Karpas-422 (cell line): ENCODE results near the gene FNDC1. TPM values are rescaled to one million over a fixed set of nuclear protein-coding genes. Genes with fewer than 3 reads are reported as not detected.
A peak's percentile ranks its signal among the peaks of the same experiment; 100 is the strongest.

ENCODE experiments used
- DNase-seq: peaks from one replicate; pipeline ENCODE4 v3.0.0-alpha.2; 2015
- H2AFZ ChIP-seq: fragments of 200-600 bp; sonication (generic); 2 replicates; pipeline ENCODE4 v1.6.1; 2014; ENCODE audit warnings: antibody characterized with exemption, low read length, mixed read lengths
- H3K27ac ChIP-seq: fragments of 200-600 bp; sonication (generic); 2 replicates; pipeline ENCODE4 v1.5.1; 2014; ENCODE audit warnings: mild to moderate bottlenecking, low read length, moderate library complexity
- H3K27me3 ChIP-seq: fragments of 200-600 bp; sonication (generic); 2 replicates; pipeline ENCODE4 v1.6.1; 2014; ENCODE audit warnings: low read length, mixed read lengths
- H3K36me3 ChIP-seq: fragments of 200-600 bp; sonication (generic); 2 replicates; pipeline ENCODE4 v1.6.1; 2014; ENCODE audit warnings: low read length, mixed read lengths; ENCODE audit not compliant: insufficient read depth
- H3K4me1 ChIP-seq: fragments of 200-600 bp; sonication (generic); 2 replicates; pipeline ENCODE4 v1.6.1; 2014; ENCODE audit warnings: mild to moderate bottlenecking, low read length, mixed read lengths
- H3K4me2 ChIP-seq: fragments of 200-600 bp; sonication (generic); 2 replicates; pipeline ENCODE4 v1.6.1; 2014; ENCODE audit warnings: low read length, low read depth, mild to moderate bottlenecking; ENCODE audit not compliant: poor library complexity, severe bottlenecking
- H3K4me3 ChIP-seq: fragments of 200-600 bp; sonication (generic); 2 replicates; pipeline ENCODE4 v1.5.1; 2014; ENCODE audit warnings: mild to moderate bottlenecking, antibody characterized with exemption, low read length, mixed read lengths
- H3K79me2 ChIP-seq: fragments of 200-600 bp; sonication (generic); 2 replicates; pipeline ENCODE4 v1.6.1; 2014; ENCODE audit warnings: mild to moderate bottlenecking, low read length, mixed read lengths
- H3K9ac ChIP-seq: fragments of 200-600 bp; sonication (generic); 2 replicates; pipeline ENCODE4 v1.6.0; 2014; ENCODE audit warnings: low read length
- H3K9me2 ChIP-seq: fragments of 200-600 bp; sonication (generic), shearing (Covaris generic); replicated peaks from 2 replicates; pipeline ENCODE4 v1.6.0; 2014; ENCODE audit warnings: mild to moderate bottlenecking, low read length, moderate library complexity; ENCODE audit not compliant: insufficient read depth
- H3K9me3 ChIP-seq: fragments of 300-700, 200-600 bp; sonication (generic); 2 replicates; pipeline ENCODE4 v1.6.1; 2014; ENCODE audit warnings: low read length, mixed read lengths
- H4K20me1 ChIP-seq: fragments of 200-600 bp; sonication (generic); 2 replicates; pipeline ENCODE4 v1.6.1; 2014; ENCODE audit warnings: mild to moderate bottlenecking, antibody characterized with exemption, low read length, low read depth; ENCODE audit not compliant: insufficient read depth
- total RNA-seq: library from RNA; depleted of rRNA; stranded (reverse); fragments of >200 nt; shearing (Covaris generic); gene quantifications from 2 replicates; pipeline ENCODE4 v1.2.3, GENCODE V29; 2014; ENCODE audit warnings: low replicate concordance

The FNDC1 gene
- total RNA-seq, 1 experiment from 2014 or later, result 90.0 TPM

DNA sequence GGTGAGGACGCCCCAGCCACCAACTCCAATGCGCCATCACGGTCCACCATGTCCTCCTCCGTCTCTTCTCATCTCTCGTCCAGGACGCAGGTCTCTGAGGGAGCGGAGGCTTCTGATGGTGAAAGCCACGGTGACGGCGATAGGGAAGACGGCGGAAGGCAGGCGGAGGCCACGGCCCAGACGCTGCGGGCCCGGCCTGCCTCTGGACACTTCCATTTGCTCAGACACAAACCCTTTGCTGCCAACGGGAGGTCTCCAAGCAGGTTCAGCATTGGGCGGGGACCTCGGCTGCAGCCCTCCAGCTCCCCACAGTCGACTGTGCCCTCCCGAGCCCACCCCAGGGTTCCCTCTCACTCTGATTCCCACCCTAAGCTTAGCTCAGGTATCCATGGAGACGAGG, 63.6 kb downstream of the FNDC1 start:
- Histone ChIP-seq H3K4me1 (peaks cover 25% of the 10 kb centered on the region; the same call in 1 of the 2 replicates), H3K9ac (no peak overlapping the region), H3K9me2 (no peaks in the 10 kb centered on the region), H3K4me2 (no peak overlapping the region), H3K27ac (no peak overlapping the region), H2AFZ (no peak overlapping the region), H3K4me3 (no peak overlapping the region), H3K27me3 (no peaks in the 10 kb centered on the region), H3K36me3 (peaks cover 79% of the 10 kb centered on the region), H3K9me3 (no peaks in the 10 kb centered on the region), H3K79me2 (peaks cover 55% of the 10 kb centered on the region), H4K20me1 (no peaks in the 10 kb centered on the region)
- DNase-seq, result no peak

GRCh38 chr6:159233365-159234101, 64.3 kb downstream of the FNDC1 start:
- Histone ChIP-seq H3K27me3 (no peaks in the 10 kb centered on the region), H3K9ac (no peak overlapping the region)

GRCh38 chr6:159234102-159234553, 64.9 kb downstream of the FNDC1 start:
- Histone ChIP-seq H3K27me3 (no peaks in the 10 kb centered on the region), H3K36me3 (peaks cover 77% of the 10 kb centered on the region), H3K4me3 (no peak overlapping the region), H3K4me1 (peaks cover 13% of the 10 kb centered on the region; the same call in 1 of the 2 replicates), H2AFZ (no peak overlapping the region), H3K9ac (no peak overlapping the region), H3K9me3 (no peaks in the 10 kb centered on the region), H4K20me1 (no peaks in the 10 kb centered on the region), H3K9me2 (no peaks in the 10 kb centered on the region), H3K27ac (no peak overlapping the region), H3K4me2 (no peak overlapping the region), H3K79me2 (peaks cover 48% of the 10 kb centered on the region)
- DNase-seq, result no peak

More at GRCh38 chr6:159233365-159234101, 64.3 kb downstream of the FNDC1 start:
- H3K27ac ChIP-seq, result no peak overlapping the region
- H3K36me3 ChIP-seq, result peaks cover 77% of the 10 kb centered on the region
- no peak overlapping the region for H3K4me2 ChIP-seq
- peaks cover 52% of the 10 kb centered on the region for H3K79me2 ChIP-seq
- H3K9me2 ChIP-seq, result no peaks in the 10 kb centered on the region
- H3K9me3 ChIP-seq, result no peaks in the 10 kb centered on the region
- no peak overlapping the region for H2AFZ ChIP-seq
- DNase-seq, result no peak
- H3K4me3 ChIP-seq, result no peak overlapping the region
- H4K20me1 ChIP-seq, result no peaks in the 10 kb centered on the region
- H3K4me1 ChIP-seq, result peaks cover 19% of the 10 kb centered on the region; the same call in 1 of the 2 replicates

- peaks cover 10% of the 10 kb centered on the region; the same call in 1 of the 2 replicates for H3K4me1 ChIP-seq
- no peak for DNase-seq
Observed at GRCh38 chr6:159238920-159239558, 69.8 kb downstream of the FNDC1 start.

DNA sequence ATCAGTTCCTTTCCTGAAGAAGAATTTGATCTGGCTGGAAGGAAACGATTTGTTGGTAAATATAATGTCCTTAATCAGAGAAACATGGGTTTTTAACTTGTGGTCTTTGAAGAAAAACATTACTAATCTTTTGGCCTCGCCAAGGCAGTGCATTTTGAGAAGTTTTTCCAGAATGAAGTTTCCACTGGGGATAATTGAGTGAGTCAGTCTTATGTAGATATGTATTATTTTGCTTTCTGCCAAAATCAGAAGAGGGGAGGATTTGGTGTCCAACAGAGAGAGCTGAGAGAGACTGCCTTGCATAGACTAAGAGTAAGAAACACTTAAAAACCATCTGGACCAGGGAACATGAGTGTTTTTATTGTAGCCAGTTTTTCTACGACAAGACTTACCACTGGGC, 79.9 kb downstream of the FNDC1 start:
- peaks cover 42% of the 10 kb centered on the region for H3K4me1 ChIP-seq
- H3K4me3 ChIP-seq, result no peak overlapping the region
- no peaks in the 10 kb centered on the region for H4K20me1 ChIP-seq
- no peaks in the 10 kb centered on the region for H3K27me3 ChIP-seq
- H3K9ac ChIP-seq, result no peak overlapping the region
- H3K4me2 ChIP-seq, result no peak overlapping the region
- 0 out of 2 replicates have a peak, but pooled peaks cover under 1% of the 10 kb centered on the region for H3K79me2 ChIP-seq
- H3K9me3 ChIP-seq, result no peaks in the 10 kb centered on the region
- DNase-seq, result no peak
- no peaks in the 10 kb centered on the region for H3K9me2 ChIP-seq
- H3K36me3 ChIP-seq, result peaks cover 86% of the 10 kb centered on the region
- H2AFZ ChIP-seq, result no peak overlapping the region
- H3K27ac ChIP-seq, result peak overlapping the region; percentile 22; the same call in 1 of the 2 replicates

More at GRCh38 chr6:159238920-159239558, 69.8 kb downstream of the FNDC1 start:
- Histone ChIP-seq H3K9me2 (no peaks in the 10 kb centered on the region), H3K36me3 (peaks cover 95% of the 10 kb centered on the region), H3K27ac (no peak overlapping the region), H2AFZ (no peak overlapping the region), H3K9me3 (no peaks in the 10 kb centered on the region), H3K79me2 (peaks cover 47% of the 10 kb centered on the region), H3K4me2 (no peak overlapping the region), H4K20me1 (no peaks in the 10 kb centered on the region), H3K4me3 (no peak overlapping the region), H3K9ac (no peak overlapping the region), H3K27me3 (no peaks in the 10 kb centered on the region)

GRCh38 chr6:159249752-159250151, 80.6 kb downstream of the FNDC1 start:
- Histone ChIP-seq H3K79me2 (no peaks in the 10 kb centered on the region), H3K9ac (no peak overlapping the region), H3K4me3 (no peak overlapping the region), H3K9me2 (no peaks in the 10 kb centered on the region), H3K36me3 (peaks cover 84% of the 10 kb centered on the region), H3K4me2 (no peak overlapping the region), H4K20me1 (no peaks in the 10 kb centered on the region), H3K27me3 (no peaks in the 10 kb centered on the region), H3K27ac (no peak overlapping the region), H3K4me1 (peaks cover 45% of the 10 kb centered on the region), H3K9me3 (no peaks in the 10 kb centered on the region), H2AFZ (no peak overlapping the region)
- DNase-seq, result no peak

GRCh38 chr6:159250633-159251032, 81.4 kb downstream of the FNDC1 start:
- H3K4me2 ChIP-seq, result no peak overlapping the region
- no peaks in the 10 kb centered on the region for H4K20me1 ChIP-seq
- no peak overlapping the region for H3K27ac ChIP-seq
- no peaks in the 10 kb centered on the region for H3K9me2 ChIP-seq
- peaks cover 85% of the 10 kb centered on the region for H3K36me3 ChIP-seq
- H3K9ac ChIP-seq, result no peak overlapping the region
- H2AFZ ChIP-seq, result no peak overlapping the region
- no peaks in the 10 kb centered on the region for H3K9me3 ChIP-seq
- no peaks in the 10 kb centered on the region for H3K27me3 ChIP-seq
- no peak for DNase-seq
- no peaks in the 10 kb centered on the region for H3K79me2 ChIP-seq
- H3K4me3 ChIP-seq, result no peak overlapping the region
- H3K4me1 ChIP-seq, result peaks cover 43% of the 10 kb centered on the region

DNA sequence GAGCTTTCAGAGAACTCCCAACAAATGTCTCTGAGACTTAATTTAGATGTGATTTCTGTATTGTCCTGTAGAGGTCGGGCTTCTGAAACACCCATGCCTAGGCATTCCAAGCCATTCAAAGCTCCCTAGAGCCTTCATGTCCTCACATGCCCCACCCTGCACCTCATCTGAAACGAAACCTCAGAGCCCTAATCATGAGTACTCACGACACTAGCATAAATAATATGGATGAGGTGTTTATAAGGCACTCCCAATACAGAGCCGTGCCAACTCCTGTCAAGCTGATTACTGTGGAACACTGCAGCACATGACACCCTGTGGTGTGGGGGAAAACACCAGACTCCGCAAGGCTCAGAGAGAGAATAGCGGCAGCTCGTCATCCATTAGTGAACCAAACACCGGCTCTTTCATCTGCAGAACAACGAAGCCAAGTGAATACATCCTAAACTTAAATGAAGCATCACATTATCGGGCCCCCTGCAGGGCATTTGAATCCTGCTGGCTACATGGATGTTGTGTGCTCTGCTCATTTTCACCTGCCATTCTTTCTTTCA, 83.8 kb downstream of the FNDC1 start:
- no peak overlapping the region for H3K4me3 ChIP-seq
- no peaks in the 10 kb centered on the region for H3K9me2 ChIP-seq
- H3K27ac ChIP-seq, result peak overlapping the region; percentile 53; the same call in 1 of the 2 replicates
- no peak overlapping the region for H3K9ac ChIP-seq
- no peaks in the 10 kb centered on the region; the same call in 1 of the 2 replicates for H3K79me2 ChIP-seq
- H3K27me3 ChIP-seq, result no peaks in the 10 kb centered on the region
- peaks cover 90% of the 10 kb centered on the region for H3K36me3 ChIP-seq
- H2AFZ ChIP-seq, result no peak overlapping the region
- H3K4me1 ChIP-seq, result peaks cover 67% of the 10 kb centered on the region
- no peak overlapping the region for H3K4me2 ChIP-seq
- peak; percentile 77 for DNase-seq
- no peaks in the 10 kb centered on the region for H3K9me3 ChIP-seq
- H4K20me1 ChIP-seq, result no peaks in the 10 kb centered on the region
